ENCODE results near the gene MTCH1. TPM values are rescaled to one million over a fixed set of nuclear protein-coding genes. Genes with fewer than 3 reads are reported as not detected.

Gene MTCH1
- total and polyA plus RNA-seq, 7 donors: 141 to 198 (median 163) TPM

DNA sequence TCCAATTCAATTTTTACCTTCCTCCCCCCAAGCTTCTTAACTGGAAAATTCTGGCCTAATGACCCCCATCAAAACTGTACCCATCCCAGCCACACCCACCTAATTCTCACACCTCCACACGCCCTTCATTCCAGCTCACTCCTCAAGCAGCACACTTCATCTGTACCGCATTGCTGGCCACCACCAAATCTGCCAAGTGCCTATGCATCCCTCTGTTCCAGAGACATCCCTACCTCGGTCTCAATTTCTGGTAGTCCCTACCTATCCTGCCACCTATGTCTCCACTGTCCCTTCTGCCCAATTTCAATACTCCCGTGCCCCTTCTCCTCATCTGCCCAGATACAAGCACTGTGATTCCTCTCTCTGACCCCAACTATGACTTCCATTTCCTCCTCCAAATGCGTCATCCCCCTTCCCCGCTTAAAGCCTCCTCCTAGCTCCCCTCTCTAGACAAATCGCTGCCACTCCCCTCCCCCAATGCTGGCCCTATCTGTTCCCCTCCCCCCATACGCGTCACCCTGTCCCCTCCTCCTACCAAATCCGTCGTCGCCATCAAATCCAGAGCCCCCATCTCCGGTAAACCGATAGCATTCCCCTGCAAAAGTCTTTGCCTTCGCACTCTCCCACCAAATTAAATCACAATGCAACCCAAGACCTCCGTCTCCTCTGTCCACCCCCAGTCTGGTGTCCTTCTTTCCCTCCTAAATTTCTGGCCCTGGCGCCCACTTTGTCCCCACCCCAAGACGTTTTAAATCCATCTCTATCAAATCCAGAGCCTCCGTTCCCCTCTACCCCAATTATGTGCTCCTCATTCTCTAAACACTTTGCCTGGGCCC is 1.2 kb downstream of the MTCH1 start:
- Histone ChIP-seq H3K36me3 (no peaks in the 10 kb centered on the region), H3K4me3 (peak overlapping the region; percentile 76 to 100 (median 94)), H3K9me3 (no peaks in the 10 kb centered on the region), H3K4me1 (peaks cover 0 to 68% (median 63%) of the 10 kb centered on the region in 4 donors), H3K27me3 (no peaks in the 10 kb centered on the region), H3K27ac (peak overlapping the region; percentile 95 to 99 (median 98))
- TF ChIP-seq, protein P1, sequence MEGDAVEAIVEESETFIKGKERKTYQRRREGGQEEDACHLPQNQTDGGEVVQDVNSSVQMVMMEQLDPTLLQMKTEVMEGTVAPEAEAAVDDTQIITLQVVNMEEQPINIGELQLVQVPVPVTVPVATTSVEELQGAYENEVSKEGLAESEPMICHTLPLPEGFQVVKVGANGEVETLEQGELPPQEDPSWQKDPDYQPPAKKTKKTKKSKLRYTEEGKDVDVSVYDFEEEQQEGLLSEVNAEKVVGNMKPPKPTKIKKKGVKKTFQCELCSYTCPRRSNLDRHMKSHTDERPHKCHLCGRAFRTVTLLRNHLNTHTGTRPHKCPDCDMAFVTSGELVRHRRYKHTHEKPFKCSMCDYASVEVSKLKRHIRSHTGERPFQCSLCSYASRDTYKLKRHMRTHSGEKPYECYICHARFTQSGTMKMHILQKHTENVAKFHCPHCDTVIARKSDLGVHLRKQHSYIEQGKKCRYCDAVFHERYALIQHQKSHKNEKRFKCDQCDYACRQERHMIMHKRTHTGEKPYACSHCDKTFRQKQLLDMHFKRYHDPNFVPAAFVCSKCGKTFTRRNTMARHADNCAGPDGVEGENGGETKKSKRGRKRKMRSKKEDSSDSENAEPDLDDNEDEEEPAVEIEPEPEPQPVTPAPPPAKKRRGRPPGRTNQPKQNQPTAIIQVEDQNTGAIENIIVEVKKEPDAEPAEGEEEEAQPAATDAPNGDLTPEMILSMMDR (IDR thresholded peaks at IDR 0.05): no peak
- TF ChIP-seq POLR2A (IDR thresholded peaks at IDR 0.05) (no peak), EP300 (IDR thresholded peaks at IDR 0.05) (no peak), POLR2AphosphoS5 (IDR thresholded peaks at IDR 0.05) (no peak)
- peak; percentile 86 for DNase-seq
- intact Hi-C loops (cut with DNase I): loop anchor here (5.0 kb wide), 1 partner anchor 77 kb away; no protein-coding TSS in a partner anchor
- WGBS, 2 donors: 6 to 11% methylated on average over 19 of the region's 19 CpGs

GRCh38 chr6:36983538-36983937 is 2.5 kb downstream of the MTCH1 start:
- Histone ChIP-seq H3K4me3 (no peak overlapping the region), H3K9me3 (no peaks in the 10 kb centered on the region), H3K4me1 (peaks cover 0 to 80% (median 73%) of the 10 kb centered on the region in 4 donors), H3K27me3 (no peaks in the 10 kb centered on the region), H3K36me3 (peaks cover 0 to under 1% (median under 1%) of the 10 kb centered on the region in 4 donors), H3K27ac (peak overlapping the region in 2 of 4 donors; percentile 98 to 99)
- WGBS, 2 donors: 95 to 96% methylated on average over 3 of the region's 3 CpGs
- intact Hi-C loops (cut with DNase I): loop anchor here (5.0 kb wide), 1 partner anchor 76 kb away; no protein-coding TSS in a partner anchor
- no peak for TF ChIP-seq POLR2AphosphoS5 (IDR thresholded peaks at IDR 0.05)
- TF ChIP-seq, protein P1 (IDR thresholded peaks at IDR 0.05): no peak
- TF ChIP-seq POLR2A (IDR thresholded peaks at IDR 0.05): no peak
- no peak for TF ChIP-seq EP300 (IDR thresholded peaks at IDR 0.05)
- no peak for DNase-seq

GRCh38 chr6:36980876-36981619 is 4.9 kb downstream of the MTCH1 start:
- Histone ChIP-seq H3K27ac (peak overlapping the region in 3 of 4 donors; percentile 18 to 63 (median 60)), H3K36me3 (peaks cover 22 to 26% (median 25%) of the 10 kb centered on the region in 4 donors), H3K9me3 (no peaks in the 10 kb centered on the region), H3K4me1 (peaks cover 0 to 67% (median 62%) of the 10 kb centered on the region in 4 donors), H3K4me3 (no peak overlapping the region), H3K27me3 (no peaks in the 10 kb centered on the region)
- intact Hi-C loops (cut with DNase I): loop anchor here (5.0 kb wide), 1 partner anchor 74 kb away; no protein-coding TSS in a partner anchor
- 82 to 88% methylated on average over 14 of the region's 14 CpGs for WGBS, 2 donors
- no peak for DNase-seq
- TF ChIP-seq, protein P1 (IDR thresholded peaks at IDR 0.05): no peak
- TF ChIP-seq EP300 (IDR thresholded peaks at IDR 0.05): no peak
- TF ChIP-seq POLR2A (IDR thresholded peaks at IDR 0.05): no peak
- no peak for TF ChIP-seq POLR2AphosphoS5 (IDR thresholded peaks at IDR 0.05)

GRCh38 chr6:36980129-36980528 is 5.9 kb downstream of the MTCH1 start:
- no peak for DNase-seq
- no peak overlapping the region for H3K4me3 ChIP-seq
- TF ChIP-seq EP300 (IDR thresholded peaks at IDR 0.05) (no peak), POLR2AphosphoS5 (IDR thresholded peaks at IDR 0.05) (no peak), POLR2A (IDR thresholded peaks at IDR 0.05) (no peak)
- TF ChIP-seq, protein P1 (IDR thresholded peaks at IDR 0.05): no peak
- H3K36me3 ChIP-seq: peaks cover 30 to 35% (median 34%) of the 10 kb centered on the region in 4 donors
- H3K9me3 ChIP-seq: no peaks in the 10 kb centered on the region
- 79 to 81% methylated on average over 6 of the region's 6 CpGs for WGBS, 2 donors
- H3K4me1 ChIP-seq: peaks cover 0 to 66% (median 62%) of the 10 kb centered on the region in 4 donors
- H3K27ac ChIP-seq: peak overlapping the region in 3 of 4 donors; percentile 50 to 63 (median 60)
- H3K27me3 ChIP-seq: no peaks in the 10 kb centered on the region
- intact Hi-C loops (cut with DNase I): loop anchor here (5.0 kb wide), 1 partner anchor 73 kb away; no protein-coding TSS in a partner anchor

All from sigmoid colon (tissue), 7 donors.